GM23248 (cell line): ENCODE data around the gene PIP4K2C.

Experiments
- EZH2 ChIP-seq: fragments of 200-600 bp; sonication (generic); IDR thresholded peaks from 2 replicates; pipeline ENCODE4 v1.6.1; 2018; ENCODE audit warnings: antibody characterized with exemption, mild to moderate bottlenecking; ENCODE audit not compliant: insufficient read depth, poor library complexity, severe bottlenecking
- EZH2phosphoT487 ChIP-seq: fragments of 200-600 bp; sonication (generic); IDR thresholded peaks from 2 replicates; pipeline ENCODE4 v1.6.1; 2018; ENCODE audit warnings: antibody characterized with exemption, moderate library complexity, mild to moderate bottlenecking, low read depth; ENCODE audit not compliant: insufficient read depth

DNA sequence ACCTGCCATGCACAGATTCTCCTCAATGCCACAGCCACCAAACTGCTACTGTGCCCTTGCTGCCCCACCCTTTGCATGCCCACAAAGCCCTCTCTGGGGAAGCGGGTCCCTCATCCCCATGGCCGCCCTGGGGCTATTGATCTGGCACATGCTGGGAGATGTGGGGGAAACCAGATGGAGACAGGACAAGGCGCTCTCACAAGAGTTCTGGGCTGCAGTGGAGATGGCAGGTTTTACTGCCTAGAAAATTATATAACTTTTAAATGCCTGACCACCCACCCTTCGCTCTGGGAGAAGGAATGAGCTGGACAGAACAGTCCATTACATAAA lies 10.6 kb upstream of the PIP4K2C start:
- TF ChIP-seq EZH2phosphoT487: no peak
- no peak for TF ChIP-seq EZH2
